Measurements from ENCODE around the gene KBTBD6.
"Not testable (repeated sequence)": the region's sequence is repeated elsewhere in the genome, so short reads cannot be mapped to it uniquely, and the experiment has no call there.

KBTBD6 gene, protein sequence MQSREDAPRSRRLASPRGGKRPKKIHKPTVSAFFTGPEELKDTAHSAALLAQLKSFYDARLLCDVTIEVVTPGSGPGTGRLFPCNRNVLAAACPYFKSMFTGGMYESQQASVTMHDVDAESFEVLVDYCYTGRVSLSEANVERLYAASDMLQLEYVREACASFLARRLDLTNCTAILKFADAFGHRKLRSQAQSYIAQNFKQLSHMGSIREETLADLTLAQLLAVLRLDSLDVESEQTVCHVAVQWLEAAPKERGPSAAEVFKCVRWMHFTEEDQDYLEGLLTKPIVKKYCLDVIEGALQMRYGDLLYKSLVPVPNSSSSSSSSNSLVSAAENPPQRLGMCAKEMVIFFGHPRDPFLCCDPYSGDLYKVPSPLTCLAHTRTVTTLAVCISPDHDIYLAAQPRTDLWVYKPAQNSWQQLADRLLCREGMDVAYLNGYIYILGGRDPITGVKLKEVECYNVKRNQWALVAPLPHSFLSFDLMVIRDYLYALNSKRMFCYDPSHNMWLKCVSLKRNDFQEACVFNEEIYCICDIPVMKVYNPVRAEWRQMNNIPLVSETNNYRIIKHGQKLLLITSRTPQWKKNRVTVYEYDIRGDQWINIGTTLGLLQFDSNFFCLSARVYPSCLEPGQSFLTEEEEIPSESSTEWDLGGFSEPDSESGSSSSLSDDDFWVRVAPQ

DNA sequence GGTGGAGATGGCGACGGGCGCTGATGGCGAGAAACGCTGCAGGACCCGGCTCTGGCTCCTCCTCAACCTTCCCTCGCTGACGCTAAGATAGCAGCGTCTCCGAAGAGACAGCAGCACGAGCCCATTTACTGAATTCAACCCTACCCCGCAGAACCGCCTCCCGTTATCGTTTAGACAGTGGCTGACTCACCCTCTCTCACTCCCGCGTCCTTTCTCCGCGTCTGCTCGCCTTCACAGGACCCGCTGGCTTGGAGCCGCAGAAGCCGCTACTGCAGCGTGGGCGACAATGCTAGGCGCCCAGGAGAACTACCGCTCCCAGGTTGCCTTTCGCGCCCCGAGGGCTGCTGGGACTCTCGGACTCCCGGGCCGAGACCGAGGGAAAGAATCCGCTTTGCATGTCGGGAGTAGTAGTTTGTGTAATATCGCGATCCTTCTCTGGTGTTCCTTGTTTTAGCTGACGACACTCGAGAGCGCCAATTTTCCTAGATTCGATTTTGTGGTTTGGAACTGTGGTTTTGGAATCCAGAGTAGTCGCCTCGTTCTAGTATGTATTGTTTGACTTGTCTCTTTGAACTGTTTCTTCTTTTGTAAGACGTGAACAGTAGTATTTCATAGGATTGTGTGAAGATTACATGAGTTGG lies at the start of gene KBTBD6:
Gene KBTBD6 (minus strand): TSS at position 291 of the 641 bp plus-strand sequence. CDS start 291 bp downstream, outside the sequence.
- Mint-ChIP-seq H3K27me3 (ENCODE audit: low read depth, poor library complexity) (peaks cover 4% of the 10 kb centered on the region), H3K27ac (peak within 1 kb of the TSS; percentile 92), H3K4me1 (peaks cover 40% of the 10 kb centered on the region), H3K9me3 (peaks cover 17% of the 10 kb centered on the region), H3K4me3 (peak within 1 kb of the TSS; percentile 96), H3K36me3 (ENCODE audit: low read depth) (peaks cover 33% of the 10 kb centered on the region)
- TF ChIP-seq, protein P1, sequence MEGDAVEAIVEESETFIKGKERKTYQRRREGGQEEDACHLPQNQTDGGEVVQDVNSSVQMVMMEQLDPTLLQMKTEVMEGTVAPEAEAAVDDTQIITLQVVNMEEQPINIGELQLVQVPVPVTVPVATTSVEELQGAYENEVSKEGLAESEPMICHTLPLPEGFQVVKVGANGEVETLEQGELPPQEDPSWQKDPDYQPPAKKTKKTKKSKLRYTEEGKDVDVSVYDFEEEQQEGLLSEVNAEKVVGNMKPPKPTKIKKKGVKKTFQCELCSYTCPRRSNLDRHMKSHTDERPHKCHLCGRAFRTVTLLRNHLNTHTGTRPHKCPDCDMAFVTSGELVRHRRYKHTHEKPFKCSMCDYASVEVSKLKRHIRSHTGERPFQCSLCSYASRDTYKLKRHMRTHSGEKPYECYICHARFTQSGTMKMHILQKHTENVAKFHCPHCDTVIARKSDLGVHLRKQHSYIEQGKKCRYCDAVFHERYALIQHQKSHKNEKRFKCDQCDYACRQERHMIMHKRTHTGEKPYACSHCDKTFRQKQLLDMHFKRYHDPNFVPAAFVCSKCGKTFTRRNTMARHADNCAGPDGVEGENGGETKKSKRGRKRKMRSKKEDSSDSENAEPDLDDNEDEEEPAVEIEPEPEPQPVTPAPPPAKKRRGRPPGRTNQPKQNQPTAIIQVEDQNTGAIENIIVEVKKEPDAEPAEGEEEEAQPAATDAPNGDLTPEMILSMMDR (IDR thresholded peaks at IDR 0.05), result no peak
- DNase-seq, result peak; percentile 90

DNA sequence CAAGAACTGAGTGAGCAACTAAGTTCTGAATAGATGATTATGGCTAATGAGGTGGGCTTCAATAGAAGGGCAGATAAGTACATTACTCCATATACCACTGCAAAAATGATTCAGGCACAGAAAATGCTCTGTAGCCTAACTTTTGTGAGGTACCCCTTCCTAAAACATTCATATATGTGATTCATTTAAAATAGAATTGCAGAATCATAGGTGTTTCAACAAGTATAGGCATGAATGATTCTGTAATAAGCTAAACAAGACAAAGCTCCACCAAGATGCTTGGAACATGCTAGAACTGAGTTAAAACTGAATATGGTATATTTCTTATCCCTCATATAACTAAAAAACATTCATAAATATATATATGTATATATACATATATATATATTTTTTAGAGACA lies 49.6 kb upstream of the KBTBD6 start:
- DNase-seq, result no peak
- Mint-ChIP-seq H3K4me3 (no peak overlapping the region), H3K27ac (no peak overlapping the region), H3K4me1 (no peaks in the 10 kb centered on the region), H3K36me3 (ENCODE audit: low read depth) (peaks cover 16% of the 10 kb centered on the region), H3K9me3 (peaks cover 10% of the 10 kb centered on the region), H3K27me3 (ENCODE audit: low read depth, poor library complexity) (no peaks in the 10 kb centered on the region)
- TF ChIP-seq, protein P1 (IDR thresholded peaks at IDR 0.05), result no peak

DNA sequence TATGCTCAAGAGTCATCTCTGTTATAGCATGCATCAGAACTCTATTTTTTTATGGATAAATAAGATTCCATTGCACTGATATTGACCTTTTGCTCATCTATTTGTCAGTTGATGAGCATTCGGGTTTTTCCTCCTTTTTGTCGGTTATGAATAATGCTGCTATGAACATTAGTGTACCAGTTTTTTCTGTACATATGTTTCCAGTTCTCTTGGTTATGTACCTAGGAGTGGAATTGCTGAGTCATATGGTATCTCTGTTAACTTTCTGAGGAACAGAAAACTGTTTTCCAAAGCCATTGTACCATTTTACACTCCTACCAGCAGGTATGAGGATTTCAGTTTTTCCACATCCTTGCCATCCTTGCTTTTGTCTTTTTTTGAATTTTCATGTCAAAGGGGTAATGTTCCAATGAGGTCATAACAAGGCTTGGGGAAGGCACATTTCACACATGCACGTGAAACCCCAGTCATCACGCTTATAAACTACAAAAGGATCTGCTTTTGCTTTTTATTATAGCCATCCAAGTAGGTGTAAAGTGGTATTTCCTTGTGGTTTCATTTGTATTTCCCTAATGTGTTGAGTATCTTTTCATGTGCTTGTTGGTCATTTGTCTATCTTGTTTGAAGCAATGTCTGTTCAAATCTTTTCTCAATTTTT lies 47.1 kb upstream of the KBTBD6 start:
- no peaks in the 10 kb centered on the region for H3K4me1 Mint-ChIP-seq
- TF ChIP-seq, protein P1 (IDR thresholded peaks at IDR 0.05), result no peak
- peaks cover 35% of the 10 kb centered on the region for H3K9me3 Mint-ChIP-seq
- H3K27ac Mint-ChIP-seq, result no peak overlapping the region
- peaks cover 40% of the 10 kb centered on the region for H3K36me3 Mint-ChIP-seq (ENCODE audit: low read depth)
- peaks cover 2% of the 10 kb centered on the region for H3K27me3 Mint-ChIP-seq (ENCODE audit: low read depth, poor library complexity)
- no peak for DNase-seq
- H3K4me3 Mint-ChIP-seq, result no peak overlapping the region

- TF ChIP-seq, protein P1 (IDR thresholded peaks at IDR 0.05), result no peak
- peaks cover 50% of the 10 kb centered on the region for H3K36me3 Mint-ChIP-seq (ENCODE audit: low read depth)
- H3K27ac Mint-ChIP-seq, result no peak overlapping the region
- H3K9me3 Mint-ChIP-seq, result peaks cover 49% of the 10 kb centered on the region
- no peak overlapping the region for H3K4me3 Mint-ChIP-seq
- H3K27me3 Mint-ChIP-seq (ENCODE audit: low read depth, poor library complexity), result peaks cover 2% of the 10 kb centered on the region
- no peak for DNase-seq
- no peaks in the 10 kb centered on the region for H3K4me1 Mint-ChIP-seq
Measured at GRCh38 chr13:41178040-41178439, 45.4 kb upstream of the KBTBD6 start.

DNA sequence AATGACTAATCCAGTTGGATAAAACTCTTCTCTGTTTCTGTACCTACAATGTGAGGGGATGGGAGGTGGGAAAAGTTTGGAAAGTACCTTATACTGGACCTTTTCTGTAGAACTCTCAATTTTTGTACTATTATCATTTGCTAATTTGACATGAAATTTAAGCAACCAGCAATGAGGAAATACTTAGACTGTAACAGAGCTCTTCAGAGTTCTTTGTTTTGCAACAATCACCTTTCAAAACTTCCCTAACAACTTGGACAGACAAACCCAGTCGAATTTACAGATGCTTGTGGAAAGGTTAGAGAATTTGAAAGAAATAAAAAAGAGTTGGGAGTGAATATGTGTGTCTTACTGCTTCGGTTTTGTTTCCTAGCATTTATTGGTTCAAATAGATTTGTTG lies 45.0 kb upstream of the KBTBD6 start:
- Mint-ChIP-seq H3K4me3 (no peak overlapping the region), H3K27ac (no peak overlapping the region), H3K27me3 (ENCODE audit: low read depth, poor library complexity) (peaks cover 2% of the 10 kb centered on the region), H3K4me1 (no peaks in the 10 kb centered on the region), H3K36me3 (ENCODE audit: low read depth) (peaks cover 54% of the 10 kb centered on the region), H3K9me3 (peaks cover 53% of the 10 kb centered on the region)
- no peak for DNase-seq
- TF ChIP-seq, protein P1 (IDR thresholded peaks at IDR 0.05), result no peak

GRCh38 chr13:41175576-41175975 lies 43.0 kb upstream of the KBTBD6 start:
- H3K27me3 Mint-ChIP-seq (ENCODE audit: low read depth, poor library complexity); H3K4me1 Mint-ChIP-seq; H3K4me3 Mint-ChIP-seq; DNase-seq; H3K27ac Mint-ChIP-seq: not testable (repeated sequence)
- H3K36me3 Mint-ChIP-seq (ENCODE audit: low read depth), result peaks cover 59% of the 10 kb centered on the region
- H3K9me3 Mint-ChIP-seq, result peaks cover 58% of the 10 kb centered on the region
